Caco-2 (cell line): Measurements from ENCODE around the gene PAPSS2. TPM values are rescaled to one million over a fixed set of nuclear protein-coding genes. Genes with fewer than 3 reads are reported as not detected.

Experiments
- BruUV-seq: library from RNA; stranded (reverse); fragments of 400-500 nt; replicated peaks from 2 replicates; lab custom pipeline; 2021; lab: Mats Ljungman, UMichigan
- CTCF ChIA-PET: fragments of 300-600 bp; sonication (Branson Sonifier 250); formaldehyde crosslinking; loops from one replicate; lab custom pipeline; 2022; ENCODE audit warnings: antibody characterized with exemption; lab: Charles Lee
- POLR2A ChIA-PET: fragments of 300-600 bp; sonication (Branson Sonifier 250); formaldehyde crosslinking; loops from one replicate; lab custom pipeline; 2022; ENCODE audit warnings: antibody characterized with exemption; lab: Charles Lee
- DNase-seq, 2 experiments: peaks; one replicate each; pipeline versions ENCODE4 v3.0.0 to v3.0.0-alpha.2; 2020 to 2022
- H3K27me3 ChIP-seq: replicated peaks from 2 replicates; pipeline ENCODE4 v1.6.0; 2011; ENCODE audit warnings: low read length; ENCODE audit not compliant: control insufficient read depth, insufficient read depth
- H3K36me3 ChIP-seq: 2 replicates; pipeline ENCODE4 v1.5.1; 2011; ENCODE audit warnings: low read length; ENCODE audit not compliant: control insufficient read depth, insufficient read depth
- H3K4me1 ChIP-seq: fragments of 250-450 bp; sonication (Bioruptor Pico); 2 replicates; pipeline ENCODE4 v1.5.1; 2020; ENCODE audit warnings: mild to moderate bottlenecking
- H3K4me3 ChIP-seq: 2 replicates; pipeline ENCODE4 v1.5.1; 2011; ENCODE audit warnings: low read depth, mild to moderate bottlenecking, control low read depth, low read length
- H3K9me3 ChIP-seq: fragments of 250-450 bp; sonication (Bioruptor Pico); 2 replicates; pipeline ENCODE4 v1.5.1; 2020; ENCODE audit warnings: mild to moderate bottlenecking, moderate library complexity
- H3K27ac Mint-ChIP-seq: one replicate; pipeline ENCODE4 v1.8.0; 2022; ENCODE audit warnings: mixed read lengths; ENCODE audit not compliant: unreplicated experiment
- H3K27me3 Mint-ChIP-seq: one replicate; pipeline ENCODE4 v1.8.0; 2022; ENCODE audit warnings: mixed read lengths; ENCODE audit not compliant: insufficient read depth, unreplicated experiment
- H3K36me3 Mint-ChIP-seq: one replicate; pipeline ENCODE4 v1.8.0; 2022; ENCODE audit warnings: mild to moderate bottlenecking, mixed read lengths; ENCODE audit not compliant: insufficient read depth, unreplicated experiment
- H3K4me1 Mint-ChIP-seq: one replicate; pipeline ENCODE4 v1.8.0; 2022; ENCODE audit warnings: low read depth, mixed read lengths; ENCODE audit not compliant: unreplicated experiment
- H3K4me3 Mint-ChIP-seq: one replicate; pipeline ENCODE4 v1.8.0; 2022; ENCODE audit warnings: mild to moderate bottlenecking, moderate library complexity, mixed read lengths; ENCODE audit not compliant: unreplicated experiment
- H3K9me3 Mint-ChIP-seq: one replicate; pipeline ENCODE4 v1.8.0; 2022; ENCODE audit warnings: mixed read lengths; ENCODE audit not compliant: unreplicated experiment
- CTCF ChIP-seq, 2 experiments: fragments of 200-600 bp in 1 of 2; IDR thresholded peaks; 1 replicate in 1 of 2; 2 replicates in 1 of 2; pipeline versions ENCODE4 v1.5.1 to v1.8.0; 2011 to 2022; ENCODE audit warnings: antibody characterized with exemption in 1 of 2, control low read depth in 1 of 2, inconsistent platforms in 1 of 2, low read depth in 1 of 2, low read length in 1 of 2, mild to moderate bottlenecking in 1 of 2, moderate library complexity in 1 of 2; ENCODE audit not compliant: insufficient read depth in 1 of 2, severe bottlenecking in 1 of 2, unreplicated experiment in 1 of 2
- intact Hi-C: fragments of 100-400 bp; cut with micrococcal nuclease; formaldehyde crosslinking; loops from one replicate; pipeline ENCODE4 v1.10.0; 2022; ENCODE audit not compliant: unreplicated experiment
- total RNA-seq: library from RNA; stranded (reverse); gene quantifications from 2 replicates; pipeline ENCODE4 v1.2.3, GENCODE V29; 2022

The PAPSS2 gene
- total RNA-seq, 1 experiment from 2014 or later, result 4.3 TPM

- H3K4me1 ChIP-seq, result peaks cover 16% of the 10 kb centered on the region
- no peak for TF ChIP-seq CTCF (IDR thresholded peaks at IDR 0.05; ENCODE audit: insufficient read depth in 1 of 2, low read depth in 1 of 2, low read length in 1 of 2, severe bottlenecking in 1 of 2, unreplicated experiment in 1 of 2)
- Mint-ChIP-seq H3K9me3 (no peaks in the 10 kb centered on the region), H3K27me3 (no peaks in the 10 kb centered on the region), H3K27ac (no peak overlapping the region), H3K4me3 (no peak overlapping the region), H3K36me3 (no peaks in the 10 kb centered on the region), H3K4me1 (peaks cover 11% of the 10 kb centered on the region)
- no peak for DNase-seq
- no peaks in the 10 kb centered on the region for H3K27me3 ChIP-seq
- POLR2A ChIA-PET, result no interaction called here
- no peaks in the 10 kb centered on the region for H3K36me3 ChIP-seq
- no peaks in the 10 kb centered on the region for H3K9me3 ChIP-seq
- BruUV-seq, result no TSS peak
- CTCF ChIA-PET, result no interaction called here
- intact Hi-C loops, result loop anchor here (5.0 kb wide), 1 partner anchor 504 kb away; no protein-coding TSS in a partner anchor
- H3K4me3 ChIP-seq, result no peak overlapping the region
These were observed 33.3 kb downstream of the PAPSS2 start for GRCh38 chr10:87692956-87693484.

- DNase-seq, result peak in 1 of 2 experiments; percentile 19
- H3K27ac Mint-ChIP-seq, result no peak overlapping the region
- H3K4me1 ChIP-seq, result peaks cover 16% of the 10 kb centered on the region
- H3K4me1 Mint-ChIP-seq, result peaks cover 11% of the 10 kb centered on the region
- H3K27me3 Mint-ChIP-seq, result no peaks in the 10 kb centered on the region
- no peak for TF ChIP-seq CTCF (IDR thresholded peaks at IDR 0.05; ENCODE audit: insufficient read depth in 1 of 2, low read depth in 1 of 2, low read length in 1 of 2, severe bottlenecking in 1 of 2, unreplicated experiment in 1 of 2)
- no peaks in the 10 kb centered on the region for H3K9me3 Mint-ChIP-seq
- no peak overlapping the region for H3K4me3 ChIP-seq
- H3K27me3 ChIP-seq, result no peaks in the 10 kb centered on the region; the same call in 1 of the 2 replicates
- ChIA-PET CTCF (interaction anchor here (0.6 to 0.7 kb wide), 2 partner anchors 40 to 286 kb away, joined by 3 read pairs; no protein-coding TSS in a partner anchor), POLR2A (no interaction called here)
- no peaks in the 10 kb centered on the region for H3K9me3 ChIP-seq
- H3K36me3 Mint-ChIP-seq, result no peaks in the 10 kb centered on the region
- no peaks in the 10 kb centered on the region for H3K36me3 ChIP-seq
- no TSS peak for BruUV-seq
- intact Hi-C loops, result loop anchor here (5.0 kb wide), 1 partner anchor 503 kb away; no protein-coding TSS in a partner anchor
- no peak overlapping the region for H3K4me3 Mint-ChIP-seq
These were observed 34.5 kb downstream of the PAPSS2 start for GRCh38 chr10:87694011-87694794.

GRCh38 chr10:87695074-87695473 lies 35.4 kb downstream of the PAPSS2 start:
- BruUV-seq, result no TSS peak
- Mint-ChIP-seq H3K4me1 (peaks cover 11% of the 10 kb centered on the region), H3K27ac (no peak overlapping the region), H3K27me3 (no peaks in the 10 kb centered on the region), H3K4me3 (no peak overlapping the region), H3K36me3 (no peaks in the 10 kb centered on the region), H3K9me3 (no peaks in the 10 kb centered on the region)
- Histone ChIP-seq H3K36me3 (no peaks in the 10 kb centered on the region), H3K4me3 (no peak overlapping the region), H3K9me3 (no peaks in the 10 kb centered on the region), H3K4me1 (peaks cover 16% of the 10 kb centered on the region), H3K27me3 (no peaks in the 10 kb centered on the region; the same call in 1 of the 2 replicates)
- no peak for TF ChIP-seq CTCF (IDR thresholded peaks at IDR 0.05; ENCODE audit: insufficient read depth in 1 of 2, low read depth in 1 of 2, low read length in 1 of 2, severe bottlenecking in 1 of 2, unreplicated experiment in 1 of 2)
- no peak for DNase-seq
- CTCF ChIA-PET, result interaction anchor here (0.6 kb wide), 1 partner anchor 285 kb away, joined by 3 read pairs; no protein-coding TSS in a partner anchor
- intact Hi-C loops, result no loop called here
- POLR2A ChIA-PET, result no interaction called here
